HG03175 (cell line): Measurements from ENCODE around the gene F11.
"Not testable (repeated sequence)": the region's sequence is repeated elsewhere in the genome, so short reads cannot be mapped to it uniquely, and the experiment has no call there.

Source experiments
- ATAC-seq: cut with Tn5 transposase; IDR thresholded peaks from one replicate; pipeline ENCODE4 v1.9.1; 2021; ENCODE audit warnings: mild to moderate bottlenecking, moderate library complexity; ENCODE audit not compliant: unreplicated experiment

The F11 gene

GRCh38 chr4:186249785-186250754 is 15.9 kb upstream of the F11 start:
- no peak for ATAC-seq

GRCh38 chr4:186250760-186251159 is 15.2 kb upstream of the F11 start:
- ATAC-seq, result no peak

- no peak for ATAC-seq
Observed at GRCh38 chr4:186255122-186255521, 10.9 kb upstream of the F11 start.

- no peak for ATAC-seq
Observed at GRCh38 chr4:186258216-186258811, 7.7 kb upstream of the F11 start.

GRCh38 chr4:186260117-186260503 is 5.9 kb upstream of the F11 start:
- ATAC-seq, result no peak

GRCh38 chr4:186260504-186261448 is 5.2 kb upstream of the F11 start:
- ATAC-seq, result no peak

- no peak for ATAC-seq
Observed at GRCh38 chr4:186264660-186265059, 1.3 kb upstream of the F11 start.

GRCh38 chr4:186265250-186265649 is 739 bp upstream of the F11 start:
- not testable (repeated sequence) for ATAC-seq

- no peak for ATAC-seq
Observed at GRCh38 chr4:186266729-186267456, 904 bp downstream of the F11 start.

- no peak for ATAC-seq
Observed at GRCh38 chr4:186271081-186271678, 5.2 kb downstream of the F11 start.

GRCh38 chr4:186272699-186273391 is 6.9 kb downstream of the F11 start:
- ATAC-seq, result no peak

- not testable (repeated sequence) for ATAC-seq
Observed at GRCh38 chr4:186273392-186273789, 7.4 kb downstream of the F11 start.

- ATAC-seq, result no peak
Observed at GRCh38 chr4:186283311-186283710, 17.3 kb downstream of the F11 start.

- no peak for ATAC-seq
Observed at GRCh38 chr4:186285147-186285546, 19.2 kb downstream of the F11 start.

GRCh38 chr4:186286581-186286980 is 20.6 kb downstream of the F11 start:
- ATAC-seq, result no peak

- ATAC-seq, result no peak
Observed at GRCh38 chr4:186291256-186291890, 25.4 kb downstream of the F11 start.

- ATAC-seq, result no peak
Observed at GRCh38 chr4:186294160-186294559, 28.2 kb downstream of the F11 start.

- ATAC-seq, result no peak
Observed at GRCh38 chr4:186296481-186296880, 30.5 kb downstream of the F11 start.
